ENCODE measurements around the gene HOXD8. TPM values are rescaled to one million over a fixed set of nuclear protein-coding genes. Genes with fewer than 3 reads are reported as not detected.

The HOXD8 gene
- total and polyA plus RNA-seq, 9 donors, result 13.9 to 39.3 (median 26.2) TPM

GRCh38 chr2:176090862-176091261 is 38.6 kb upstream of the HOXD8 start:
- H3K4me1 ChIP-seq (ENCODE audit: control insufficient read depth, insufficient read depth, low read length), result peaks cover 17% of the 10 kb centered on the region
- H3K27me3 ChIP-seq (ENCODE audit: control insufficient read depth, insufficient read depth, low read length), result peaks cover 91% of the 10 kb centered on the region
- no peak overlapping the region for H3K4me3 ChIP-seq (ENCODE audit: low read length)
- no peak for DNase-seq
- H3K36me3 ChIP-seq (ENCODE audit: control insufficient read depth, insufficient read depth, low read length), result no peaks in the 10 kb centered on the region
- WGBS (ENCODE audit: insufficient coverage), result 26% methylated on average over 3 of the region's 5 CpGs
- H3K9me3 ChIP-seq (replicated peaks; ENCODE audit: control insufficient read depth, low read depth, low read length), result no peaks in the 10 kb centered on the region
- no peak overlapping the region for H3K27ac ChIP-seq (ENCODE audit: low read length)

- 25% methylated on average over 26 of the region's 31 CpGs for WGBS (ENCODE audit: insufficient coverage)
- Histone ChIP-seq H3K4me3 (ENCODE audit: low read length) (no peak overlapping the region), H3K27me3 (ENCODE audit: control insufficient read depth, insufficient read depth, low read length) (peaks cover 91% of the 10 kb centered on the region), H3K9me3 (replicated peaks; ENCODE audit: control insufficient read depth, low read depth, low read length) (no peaks in the 10 kb centered on the region), H3K4me1 (ENCODE audit: control insufficient read depth, insufficient read depth, low read length) (peaks cover 17% of the 10 kb centered on the region), H3K36me3 (ENCODE audit: control insufficient read depth, insufficient read depth, low read length) (no peaks in the 10 kb centered on the region), H3K27ac (ENCODE audit: low read length) (no peak overlapping the region)
- DNase-seq, result no peak
Measured at GRCh38 chr2:176091329-176092258, 37.9 kb upstream of the HOXD8 start.

GRCh38 chr2:176092270-176093144 is 37.0 kb upstream of the HOXD8 start, which contains the start of gene HOXD13:
Gene HOXD13 (plus strand): TSS chr2:176092721. CDS start chr2:176092891, 170 bp downstream.
- Histone ChIP-seq H3K4me3 (ENCODE audit: low read length) (peak within 1 kb of the TSS; percentile 12), H3K27me3 (ENCODE audit: control insufficient read depth, insufficient read depth, low read length) (peaks cover 94% of the 10 kb centered on the region), H3K36me3 (ENCODE audit: control insufficient read depth, insufficient read depth, low read length) (no peaks in the 10 kb centered on the region), H3K4me1 (ENCODE audit: control insufficient read depth, insufficient read depth, low read length) (peaks cover 26% of the 10 kb centered on the region), H3K27ac (ENCODE audit: low read length) (no peak within 1 kb of the TSS), H3K9me3 (replicated peaks; ENCODE audit: control insufficient read depth, low read depth, low read length) (no peaks in the 10 kb centered on the region)
- WGBS (ENCODE audit: insufficient coverage), result under 1% methylated on average over 70 of the region's 95 CpGs
- peak; percentile 70 for DNase-seq

GRCh38 chr2:176093145-176093897 is 36.2 kb upstream of the HOXD8 start:
- Histone ChIP-seq H3K4me3 (ENCODE audit: low read length) (peak overlapping the region; percentile 12), H3K27me3 (ENCODE audit: control insufficient read depth, insufficient read depth, low read length) (peaks cover 94% of the 10 kb centered on the region), H3K4me1 (ENCODE audit: control insufficient read depth, insufficient read depth, low read length) (peaks cover 29% of the 10 kb centered on the region), H3K36me3 (ENCODE audit: control insufficient read depth, insufficient read depth, low read length) (no peaks in the 10 kb centered on the region), H3K27ac (ENCODE audit: low read length) (no peak overlapping the region), H3K9me3 (replicated peaks; ENCODE audit: control insufficient read depth, low read depth, low read length) (no peaks in the 10 kb centered on the region)
- DNase-seq, result no peak
- 2% methylated on average over 52 of the region's 53 CpGs for WGBS (ENCODE audit: insufficient coverage)

- DNase-seq, result no peak
- Histone ChIP-seq H3K9me3 (replicated peaks; ENCODE audit: control insufficient read depth, low read depth, low read length) (no peaks in the 10 kb centered on the region), H3K4me3 (ENCODE audit: low read length) (no peak overlapping the region), H3K4me1 (ENCODE audit: control insufficient read depth, insufficient read depth, low read length) (peaks cover 30% of the 10 kb centered on the region), H3K27me3 (ENCODE audit: control insufficient read depth, insufficient read depth, low read length) (peaks cover 94% of the 10 kb centered on the region), H3K36me3 (ENCODE audit: control insufficient read depth, insufficient read depth, low read length) (no peaks in the 10 kb centered on the region), H3K27ac (ENCODE audit: low read length) (no peak overlapping the region)
- 10% methylated on average over 2 of the region's 8 CpGs for WGBS (ENCODE audit: insufficient coverage)
Measured at GRCh38 chr2:176093898-176094249, 35.6 kb upstream of the HOXD8 start.

GRCh38 chr2:176094349-176094748 is 35.2 kb upstream of the HOXD8 start:
- no peaks in the 10 kb centered on the region for H3K36me3 ChIP-seq (ENCODE audit: control insufficient read depth, insufficient read depth, low read length)
- DNase-seq, result no peak
- H3K4me3 ChIP-seq (ENCODE audit: low read length), result no peak overlapping the region
- no peaks in the 10 kb centered on the region for H3K9me3 ChIP-seq (replicated peaks; ENCODE audit: control insufficient read depth, low read depth, low read length)
- peaks cover 31% of the 10 kb centered on the region for H3K4me1 ChIP-seq (ENCODE audit: control insufficient read depth, insufficient read depth, low read length)
- peaks cover 94% of the 10 kb centered on the region for H3K27me3 ChIP-seq (ENCODE audit: control insufficient read depth, insufficient read depth, low read length)
- WGBS (ENCODE audit: insufficient coverage), result 24% methylated on average over 9 of the region's 12 CpGs
- H3K27ac ChIP-seq (ENCODE audit: low read length), result no peak overlapping the region

- no peak overlapping the region for H3K4me3 ChIP-seq (ENCODE audit: low read length)
- H3K36me3 ChIP-seq (ENCODE audit: control insufficient read depth, insufficient read depth, low read length), result no peaks in the 10 kb centered on the region
- no peak for DNase-seq
- WGBS (ENCODE audit: insufficient coverage), result no CpG with 5 or more reads among the region's 5 CpGs
- H3K9me3 ChIP-seq (replicated peaks; ENCODE audit: control insufficient read depth, low read depth, low read length), result no peaks in the 10 kb centered on the region
- H3K27ac ChIP-seq (ENCODE audit: low read length), result no peak overlapping the region
- H3K27me3 ChIP-seq (ENCODE audit: control insufficient read depth, insufficient read depth, low read length), result peaks cover 94% of the 10 kb centered on the region
- peaks cover 39% of the 10 kb centered on the region for H3K4me1 ChIP-seq (ENCODE audit: control insufficient read depth, insufficient read depth, low read length)
Measured at GRCh38 chr2:176095421-176095820, 34.1 kb upstream of the HOXD8 start.

GRCh38 chr2:176096243-176096985 is 33.1 kb upstream of the HOXD8 start:
- H3K9me3 ChIP-seq (replicated peaks; ENCODE audit: control insufficient read depth, low read depth, low read length), result no peaks in the 10 kb centered on the region
- H3K36me3 ChIP-seq (ENCODE audit: control insufficient read depth, insufficient read depth, low read length), result no peaks in the 10 kb centered on the region
- DNase-seq, result no peak
- H3K4me3 ChIP-seq (ENCODE audit: low read length), result no peak overlapping the region
- H3K27me3 ChIP-seq (ENCODE audit: control insufficient read depth, insufficient read depth, low read length), result peaks cover 95% of the 10 kb centered on the region
- peaks cover 42% of the 10 kb centered on the region for H3K4me1 ChIP-seq (ENCODE audit: control insufficient read depth, insufficient read depth, low read length)
- WGBS (ENCODE audit: insufficient coverage), result 29% methylated on average over 7 of the region's 16 CpGs
- no peak overlapping the region for H3K27ac ChIP-seq (ENCODE audit: low read length)

Data from muscle of leg (tissue), 11 donors.